CD4-positive, alpha-beta T cell treated with Interleukin-15 for 1 hour (primary cell): ENCODE results near the gene NME3.
A peak's percentile ranks its signal among the peaks of the same experiment; 100 is the strongest.

Experiments used
- DNase-seq: peaks from one replicate; pipeline ENCODE4 v3.0.0-alpha.2; 2020

NME3 gene

DNA sequence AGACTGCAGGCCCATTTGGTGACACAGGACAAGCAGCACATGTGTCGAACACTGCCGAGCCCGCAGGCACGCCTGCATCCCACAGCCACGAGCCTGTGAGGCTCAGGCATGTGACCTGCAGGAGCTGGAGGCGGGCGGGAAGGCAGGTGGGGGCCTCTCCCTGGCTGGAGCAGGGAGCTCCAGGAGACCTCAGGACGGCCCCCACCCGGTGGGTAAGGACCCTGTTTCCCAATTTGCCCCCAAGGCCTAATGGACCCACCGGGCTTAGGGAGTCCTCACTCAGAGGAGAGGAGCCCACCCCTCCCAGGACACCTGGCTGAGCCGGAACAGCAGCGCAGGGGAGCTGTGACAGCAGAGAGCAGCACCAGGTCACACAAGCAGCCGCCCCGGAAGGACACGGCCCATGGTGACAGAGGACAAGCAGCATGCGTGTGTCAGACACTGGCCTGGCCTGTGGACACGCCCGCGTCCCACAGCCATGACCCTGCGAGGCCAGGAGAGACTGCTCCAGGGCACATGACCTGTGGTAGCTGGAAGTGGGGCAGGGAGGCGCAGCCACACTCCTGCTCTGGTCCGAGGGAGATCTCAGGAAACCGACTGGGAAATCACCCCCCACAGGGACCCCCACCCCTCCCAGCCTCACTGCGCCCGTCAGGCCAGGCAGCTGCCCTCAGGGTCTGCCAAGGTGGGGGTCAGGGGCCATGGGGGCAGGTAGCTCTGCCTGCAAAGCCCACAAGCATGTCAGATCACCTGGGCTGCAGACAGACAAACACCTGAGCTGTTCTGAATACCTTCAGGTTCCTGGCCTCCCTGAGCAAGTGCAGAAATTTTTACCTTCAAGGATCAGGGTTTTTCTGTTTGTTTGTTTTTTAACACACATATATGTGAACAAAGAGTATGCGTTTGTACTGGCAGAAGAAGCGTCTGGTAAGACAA is 8.7 kb upstream of the NME3 start:
- DNase-seq: no peak

DNA sequence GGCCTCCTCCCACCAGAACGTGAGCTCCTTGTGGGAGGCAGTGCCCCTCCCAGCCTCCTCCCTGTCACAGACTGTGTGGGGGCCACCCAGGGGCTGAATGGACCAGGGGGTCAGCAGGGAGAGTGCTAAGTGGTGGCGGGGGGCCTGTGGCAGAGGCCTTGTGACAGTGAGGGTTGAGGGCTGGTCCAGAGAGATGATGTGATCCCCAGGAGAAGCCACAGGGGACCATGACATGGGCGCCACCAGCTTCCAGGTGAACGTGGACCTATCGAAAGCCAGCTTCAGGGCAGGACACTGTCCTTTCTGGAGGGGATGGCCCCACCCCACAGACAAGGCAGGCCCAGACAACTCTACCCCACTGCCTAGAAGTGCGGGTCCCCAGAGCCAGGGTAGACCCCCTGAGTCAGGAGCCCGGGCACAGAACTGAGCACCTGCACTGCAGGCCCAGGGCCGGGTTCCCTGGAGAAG is 7.9 kb upstream of the NME3 start:
- no peak for DNase-seq

- no peak for DNase-seq
Measured at GRCh38 chr16:1778200-1779179, 7.1 kb upstream of the NME3 start.

DNA sequence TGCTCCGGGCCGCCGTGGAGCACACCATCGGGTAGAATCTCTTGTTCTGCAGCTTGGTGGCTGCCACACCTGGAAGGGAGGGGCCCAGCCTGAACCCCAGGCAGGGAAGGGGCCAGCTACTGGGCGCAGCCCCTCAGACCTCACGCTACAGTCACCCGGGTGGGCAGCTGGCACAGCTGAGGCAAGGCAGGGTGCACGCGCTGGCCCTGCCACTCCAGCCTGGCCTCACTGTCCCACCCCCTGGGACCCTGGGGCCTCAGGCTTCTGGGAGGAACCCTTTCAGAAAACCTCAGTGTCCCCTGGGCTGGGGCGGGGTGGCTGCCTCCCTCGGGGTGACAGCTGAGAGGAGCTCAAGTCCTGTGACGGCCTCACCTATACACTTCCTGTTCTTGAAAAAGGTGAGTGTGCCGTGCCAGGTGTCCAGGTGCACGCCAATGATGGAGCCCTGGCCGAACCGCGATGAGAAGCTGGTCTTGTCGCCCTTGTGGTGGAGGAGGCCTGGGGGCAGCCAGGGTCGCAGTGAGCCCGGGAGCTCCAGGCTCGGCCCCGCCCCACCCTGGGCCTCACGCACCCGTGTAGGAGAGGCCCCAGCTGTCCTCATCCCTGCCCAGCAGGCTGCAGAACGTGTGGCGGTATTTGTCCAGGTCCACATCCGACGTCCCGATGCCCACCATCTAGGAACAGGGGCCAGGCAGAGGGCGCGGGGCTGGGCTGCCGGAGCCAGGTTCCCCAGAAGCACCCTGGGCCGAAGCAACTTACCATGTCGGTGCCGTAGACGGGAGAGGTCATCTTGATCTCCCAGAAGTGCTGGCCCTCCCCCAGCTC is 6.2 kb upstream of the NME3 start:
- no peak for DNase-seq

- DNase-seq: no peak
Measured at GRCh38 chr16:1776991-1777374, 5.6 kb upstream of the NME3 start.

DNA sequence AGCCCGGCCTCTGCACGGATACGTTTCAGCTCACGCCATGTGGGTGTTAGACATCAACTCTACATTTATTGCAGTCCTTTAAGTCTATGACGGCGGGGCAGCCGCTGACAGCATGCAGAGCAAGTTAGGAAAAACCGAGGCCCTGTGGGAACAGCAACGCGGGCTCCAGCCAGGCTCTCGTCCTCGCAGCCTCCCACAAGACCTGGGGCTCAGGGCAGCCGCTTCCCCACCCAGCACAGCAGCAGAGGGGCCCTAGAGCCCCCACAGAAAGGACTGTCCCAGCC is 5.3 kb upstream of the NME3 start:
- DNase-seq: no peak

- DNase-seq: no peak
Measured at GRCh38 chr16:1775846-1776671, 4.7 kb upstream of the NME3 start.

DNA sequence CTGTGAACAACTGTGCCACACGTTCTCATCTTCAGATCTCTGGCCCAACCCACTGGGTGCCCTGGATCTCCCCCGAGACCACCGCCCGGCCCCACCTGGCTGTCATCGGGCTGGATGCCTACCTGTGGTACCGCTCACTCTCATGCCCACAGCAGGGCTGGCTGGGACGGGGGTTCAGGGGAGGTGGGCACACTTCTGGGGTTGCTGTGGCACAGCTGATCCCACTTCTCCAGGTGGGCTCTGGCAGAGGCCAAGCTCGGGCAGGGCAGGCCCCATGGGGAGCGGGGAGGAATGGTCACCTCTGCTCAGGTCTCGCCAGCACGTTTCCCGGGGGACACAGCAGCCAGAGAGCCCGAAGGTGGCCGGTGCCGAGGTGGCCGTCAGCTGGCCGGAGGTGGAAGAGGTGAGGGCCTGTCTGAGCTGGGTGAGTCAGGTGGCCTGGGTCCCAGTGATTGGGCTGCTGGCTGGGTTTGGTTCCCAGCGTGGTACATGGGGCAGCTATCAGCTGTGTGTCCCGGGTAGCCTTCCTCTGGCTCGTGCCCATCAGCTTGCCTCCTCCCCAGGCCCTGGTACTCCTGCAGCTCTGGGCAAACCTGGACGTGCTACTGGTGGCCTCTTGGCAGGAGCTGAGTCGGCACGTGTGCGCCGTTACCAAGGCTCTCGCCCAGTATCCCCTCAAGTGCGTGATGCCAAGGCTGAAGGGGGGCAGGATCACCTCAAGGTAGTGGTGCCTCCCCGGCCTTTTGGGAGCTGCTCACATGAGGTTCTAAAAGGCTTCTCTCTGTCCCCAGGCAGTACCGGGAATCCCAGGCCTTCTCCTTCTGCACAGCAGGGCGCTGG is 3.9 kb upstream of the NME3 start:
- DNase-seq: no peak

DNA sequence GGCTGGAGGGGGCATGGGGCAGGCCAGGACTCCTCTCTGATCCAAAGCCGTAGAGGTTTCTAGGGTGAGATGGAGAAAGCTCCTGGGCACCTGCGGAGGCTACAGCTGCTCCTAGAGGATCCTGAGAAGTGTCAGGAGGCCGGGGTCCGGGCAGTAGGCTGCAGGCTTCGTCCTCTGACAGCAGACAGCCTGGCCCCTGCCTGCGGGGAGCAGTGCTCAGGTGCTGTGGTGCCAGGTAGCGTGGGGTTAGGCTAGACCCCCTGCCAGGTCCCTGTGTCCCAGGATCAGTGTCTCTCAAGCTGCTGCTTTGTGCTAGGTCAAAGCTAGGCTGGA is 3.1 kb upstream of the NME3 start:
- no peak for DNase-seq

DNA sequence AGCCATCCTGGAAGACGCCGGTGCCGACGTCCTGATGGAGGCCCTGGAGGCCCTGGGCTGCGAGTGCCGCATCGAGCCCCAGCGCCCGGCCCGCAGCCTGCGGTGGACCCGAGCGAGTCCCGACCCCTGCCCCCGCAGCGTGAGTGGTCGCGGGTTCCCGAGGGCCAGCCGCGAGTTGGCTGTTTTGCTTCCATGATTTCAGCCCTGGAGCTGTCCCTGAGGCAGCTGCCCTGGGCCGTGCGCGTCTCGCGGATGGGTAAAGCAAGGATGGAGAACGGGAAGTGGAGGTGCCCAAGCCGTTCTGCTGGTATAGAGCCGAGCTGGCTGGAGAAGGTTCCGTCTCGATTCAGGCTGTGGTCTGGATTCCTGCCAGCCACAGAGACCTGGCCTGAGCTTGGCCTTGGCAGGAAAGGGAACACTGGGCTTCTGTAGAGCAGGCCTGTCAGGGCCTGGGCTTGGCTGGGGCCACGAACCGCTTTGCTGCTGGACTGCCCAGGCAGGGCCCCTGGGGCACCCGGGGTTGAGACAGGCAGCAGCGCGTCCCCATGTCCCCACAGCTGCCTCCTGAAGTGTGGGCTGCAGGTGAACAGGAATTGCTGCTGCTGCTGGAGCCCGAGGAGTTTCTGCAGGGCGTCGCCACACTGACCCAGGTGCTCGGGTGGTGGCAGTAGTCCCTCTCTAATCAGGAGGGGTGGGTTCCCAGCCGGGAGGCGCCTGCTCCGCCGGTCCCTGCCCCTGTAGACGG is 2.5 kb upstream of the NME3 start:
- no peak for DNase-seq

DNA sequence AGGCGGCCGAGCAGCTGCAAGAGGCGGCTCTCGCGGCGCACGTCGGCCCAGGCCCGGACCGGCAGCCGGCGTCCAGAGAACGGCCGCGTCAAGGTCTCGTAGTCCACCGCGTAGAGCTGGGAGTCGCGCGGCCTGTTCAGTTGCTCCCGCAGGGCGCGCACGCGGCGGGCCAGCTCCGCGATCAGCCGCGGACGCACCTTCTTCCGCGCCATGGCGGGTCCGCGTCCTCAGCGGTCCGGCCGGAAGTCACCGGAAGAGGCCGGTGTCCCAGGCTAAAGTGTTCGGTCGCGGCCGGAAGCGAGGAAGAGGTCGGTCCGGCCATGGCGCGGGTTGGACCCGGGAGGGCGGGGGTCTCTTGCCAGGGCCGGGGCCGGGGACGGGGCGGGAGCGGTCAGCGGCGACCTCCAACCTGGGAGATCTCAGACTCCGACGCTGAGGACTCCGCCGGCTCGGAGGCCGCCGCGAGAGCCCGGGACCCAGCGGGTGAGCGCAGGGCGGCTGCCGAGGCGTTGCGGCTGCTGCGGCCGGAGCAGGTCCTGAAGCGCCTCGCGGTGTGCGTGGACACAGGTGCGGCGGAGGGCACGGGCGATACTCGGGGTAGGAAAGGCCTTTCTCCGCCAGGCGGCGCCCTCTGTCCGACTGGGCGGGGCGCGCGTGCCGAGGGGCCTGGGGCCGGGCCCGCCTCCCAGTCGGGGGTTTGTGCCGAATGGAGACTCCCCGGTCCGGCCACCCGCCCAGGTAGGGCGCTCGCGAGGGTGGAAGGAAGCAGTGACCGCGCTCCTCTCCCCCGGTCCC is 1.8 kb upstream of the NME3 start, which contains the start of gene MRPS34:
TSS of gene MRPS34 (minus strand) at position 227 of the 795 bp plus-strand sequence. CDS start at position 212, 15 bp downstream.
- DNase-seq: peak; percentile 78

- no peak for DNase-seq
Measured at GRCh38 chr16:1772362-1772907, 1.1 kb upstream of the NME3 start, which contains the start of gene EME2. Gene EME2 (plus strand): TSS chr16:1772810. CDS start chr16:1773228, 418 bp downstream.

- DNase-seq: no peak
Measured at GRCh38 chr16:1771864-1772361, 570 bp upstream of the NME3 start.

DNA sequence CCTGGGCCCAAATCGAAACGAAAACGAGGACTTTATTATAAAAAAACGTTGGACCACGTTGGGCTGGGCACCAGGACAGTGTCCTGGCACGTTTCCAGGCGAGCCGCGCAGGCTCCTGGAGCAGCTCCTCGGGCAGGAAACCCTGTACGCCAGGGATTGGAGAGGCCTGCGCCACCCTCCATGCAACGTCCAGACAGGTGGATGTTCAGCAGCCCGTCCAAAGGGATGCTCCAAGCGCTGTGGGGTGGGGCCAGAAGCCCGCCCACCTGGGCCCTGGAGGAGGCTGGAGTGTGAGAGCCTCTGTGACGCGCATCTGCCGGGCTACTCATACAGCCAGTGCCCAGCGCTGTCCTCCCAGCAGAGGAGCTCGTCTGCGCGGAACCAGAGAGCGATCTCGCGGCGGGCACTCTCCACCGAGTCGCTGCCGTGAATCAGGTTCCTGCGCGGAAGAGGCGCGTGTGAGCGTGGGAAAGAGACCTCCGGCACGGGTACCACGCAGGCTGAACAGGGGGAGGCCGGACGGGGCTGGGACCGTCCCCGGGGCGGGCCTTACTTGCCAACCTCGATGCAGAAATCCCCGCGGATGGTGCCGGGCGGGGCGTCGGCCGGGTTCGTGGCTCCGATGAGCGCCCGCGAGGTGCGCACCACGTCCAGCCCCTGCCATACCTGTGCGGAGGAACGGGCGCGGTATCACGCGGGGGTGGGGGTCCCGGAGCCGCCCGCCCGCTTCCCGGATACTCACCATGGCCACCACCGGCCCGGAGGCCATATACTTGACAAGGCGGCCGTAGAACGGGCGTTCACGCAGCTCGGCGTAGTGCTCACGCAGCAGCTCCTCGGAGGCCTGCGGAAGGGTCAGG is 785 bp downstream of the NME3 start:
- DNase-seq: peak; percentile 42

- no peak for DNase-seq
Measured at GRCh38 chr16:1769402-1770300, 1.7 kb downstream of the NME3 start.

- DNase-seq: no peak
Measured at GRCh38 chr16:1768767-1769401, 2.5 kb downstream of the NME3 start.
